ENCODE results near the gene SULT6B1.
A peak's percentile ranks its signal among the peaks of the same experiment; 100 is the strongest.
"Not testable (repeated sequence)": the region's sequence is repeated elsewhere in the genome, so short reads cannot be mapped to it uniquely, and the experiment has no call there.

The SULT6B1 gene

GRCh38 chr2:37188570-37188969 is at the start of gene SULT6B1:
TSS of gene SULT6B1 (minus strand) at chr2:37188670. CDS start at chr2:37188640, 30 bp downstream.
- Histone ChIP-seq H3K4me3 (ENCODE audit: low read length in 2 of 2) (no peak within 1 kb of the TSS), H3K9me3 (ENCODE audit: control insufficient read depth in 2 of 2, low read length in 2 of 2) (no peaks in the 10 kb centered on the region), H3K27ac (ENCODE audit: low read length) (no peak within 1 kb of the TSS), H3K27me3 (ENCODE audit: control insufficient read depth in 1 of 2, insufficient read depth in 2 of 2, low read length in 2 of 2) (no peaks in the 10 kb centered on the region), H3K4me1 (ENCODE audit: control insufficient read depth, insufficient read depth, low read length) (no peaks in the 10 kb centered on the region), H3K36me3 (ENCODE audit: control insufficient read depth in 2 of 2, insufficient read depth in 2 of 2, low read length in 2 of 2) (no peaks in the 10 kb centered on the region), H3K9ac (ENCODE audit: low read length in 2 of 2) (no peak within 1 kb of the TSS)

GRCh38 chr2:37232131-37232933 is 43.9 kb upstream of the SULT6B1 start:
- Histone ChIP-seq H3K9me3 (ENCODE audit: control insufficient read depth in 2 of 2, low read length in 2 of 2) (no peaks in the 10 kb centered on the region), H3K27me3 (ENCODE audit: control insufficient read depth in 1 of 2, insufficient read depth in 2 of 2, low read length in 2 of 2) (no peaks in the 10 kb centered on the region), H3K36me3 (ENCODE audit: control insufficient read depth in 2 of 2, insufficient read depth in 2 of 2, low read length in 2 of 2) (peaks cover 11% of the 10 kb centered on the region in 2 donors), H3K4me1 (ENCODE audit: control insufficient read depth, insufficient read depth, low read length) (peaks cover 26% of the 10 kb centered on the region), H3K4me3 (ENCODE audit: low read length in 2 of 2) (peak overlapping the region; percentile 90 to 99), H3K27ac (ENCODE audit: low read length) (peak overlapping the region; percentile 94), H3K9ac (ENCODE audit: low read length in 2 of 2) (peak overlapping the region; percentile 95 to 99)

GRCh38 chr2:37231241-37232130 is 43.0 kb upstream of the SULT6B1 start, which contains the start of the genes CEBPZ and NDUFAF7:
TSS of gene CEBPZ (minus strand) at chr2:37231596. CDS start at chr2:37231567, 29 bp downstream.
TSS of gene NDUFAF7 (plus strand) at chr2:37231658. CDS start at chr2:37231706, 48 bp downstream.
- Histone ChIP-seq H3K9ac (ENCODE audit: low read length in 2 of 2) (peak within 1 kb of the TSS; percentile 95 to 99), H3K9me3 (ENCODE audit: control insufficient read depth in 2 of 2, low read length in 2 of 2) (no peaks in the 10 kb centered on the region), H3K27me3 (ENCODE audit: control insufficient read depth in 1 of 2, insufficient read depth in 2 of 2, low read length in 2 of 2) (no peaks in the 10 kb centered on the region), H3K36me3 (ENCODE audit: control insufficient read depth in 2 of 2, insufficient read depth in 2 of 2, low read length in 2 of 2) (peaks cover 13 to 16% of the 10 kb centered on the region in 2 donors), H3K4me1 (ENCODE audit: control insufficient read depth, insufficient read depth, low read length) (peaks cover 26% of the 10 kb centered on the region), H3K27ac (ENCODE audit: low read length) (peak within 1 kb of the TSS; percentile 94), H3K4me3 (ENCODE audit: low read length in 2 of 2) (peak within 1 kb of the TSS; percentile 90 to 99)

- Histone ChIP-seq H3K4me1 (ENCODE audit: control insufficient read depth, insufficient read depth, low read length) (peaks cover 26% of the 10 kb centered on the region), H3K9me3 (ENCODE audit: control insufficient read depth in 2 of 2, low read length in 2 of 2) (no peaks in the 10 kb centered on the region), H3K9ac (ENCODE audit: low read length in 2 of 2) (peak overlapping the region; percentile 95 to 99), H3K27ac (ENCODE audit: low read length) (peak overlapping the region; percentile 94), H3K27me3 (ENCODE audit: control insufficient read depth in 1 of 2, insufficient read depth in 2 of 2, low read length in 2 of 2) (no peaks in the 10 kb centered on the region), H3K4me3 (ENCODE audit: low read length in 2 of 2) (peak overlapping the region; percentile 90 to 99), H3K36me3 (ENCODE audit: control insufficient read depth in 2 of 2, insufficient read depth in 2 of 2, low read length in 2 of 2) (peaks cover 13 to 16% of the 10 kb centered on the region in 2 donors)
Observed at GRCh38 chr2:37230581-37230980, 42.1 kb upstream of the SULT6B1 start.

- H3K4me1 ChIP-seq (ENCODE audit: control insufficient read depth, insufficient read depth, low read length): peaks cover 26% of the 10 kb centered on the region
- no peak overlapping the region for H3K9ac ChIP-seq (ENCODE audit: low read length in 2 of 2)
- H3K36me3 ChIP-seq (ENCODE audit: control insufficient read depth in 2 of 2, insufficient read depth in 2 of 2, low read length in 2 of 2): peaks cover 13 to 16% of the 10 kb centered on the region in 2 donors
- H3K27ac ChIP-seq (ENCODE audit: low read length): no peak overlapping the region
- H3K9me3 ChIP-seq (ENCODE audit: control insufficient read depth in 2 of 2, low read length in 2 of 2): no peaks in the 10 kb centered on the region
- H3K27me3 ChIP-seq (ENCODE audit: control insufficient read depth in 1 of 2, insufficient read depth in 2 of 2, low read length in 2 of 2): no peaks in the 10 kb centered on the region
- H3K4me3 ChIP-seq (ENCODE audit: low read length in 2 of 2): no peak overlapping the region
Observed at GRCh38 chr2:37228788-37229187, 40.3 kb upstream of the SULT6B1 start.

- Histone ChIP-seq H3K36me3 (ENCODE audit: control insufficient read depth in 2 of 2, insufficient read depth in 2 of 2, low read length in 2 of 2) (peaks cover 14 to 16% of the 10 kb centered on the region in 2 donors), H3K9ac (ENCODE audit: low read length in 2 of 2) (no peak overlapping the region), H3K27me3 (ENCODE audit: control insufficient read depth in 1 of 2, insufficient read depth in 2 of 2, low read length in 2 of 2) (no peaks in the 10 kb centered on the region), H3K27ac (ENCODE audit: low read length) (no peak overlapping the region), H3K4me3 (ENCODE audit: low read length in 2 of 2) (no peak overlapping the region), H3K9me3 (ENCODE audit: control insufficient read depth in 2 of 2, low read length in 2 of 2) (no peaks in the 10 kb centered on the region), H3K4me1 (ENCODE audit: control insufficient read depth, insufficient read depth, low read length) (peaks cover 13% of the 10 kb centered on the region)
Observed at GRCh38 chr2:37226863-37227262, 38.4 kb upstream of the SULT6B1 start.

GRCh38 chr2:37225129-37225528 is 36.7 kb upstream of the SULT6B1 start:
- not testable (repeated sequence) for H3K4me1 ChIP-seq (ENCODE audit: control insufficient read depth, insufficient read depth, low read length); H3K9me3 ChIP-seq (ENCODE audit: control insufficient read depth in 2 of 2, low read length in 2 of 2); H3K27me3 ChIP-seq (ENCODE audit: control insufficient read depth in 1 of 2, insufficient read depth in 2 of 2, low read length in 2 of 2); H3K4me3 ChIP-seq (ENCODE audit: low read length in 2 of 2); H3K9ac ChIP-seq (ENCODE audit: low read length in 2 of 2); H3K27ac ChIP-seq (ENCODE audit: low read length)
- peaks cover 19 to 21% of the 10 kb centered on the region in 2 donors for H3K36me3 ChIP-seq (ENCODE audit: control insufficient read depth in 2 of 2, insufficient read depth in 2 of 2, low read length in 2 of 2)

GRCh38 chr2:37224063-37224462 is 35.6 kb upstream of the SULT6B1 start:
- Histone ChIP-seq H3K27me3 (ENCODE audit: control insufficient read depth in 1 of 2, insufficient read depth in 2 of 2, low read length in 2 of 2) (no peaks in the 10 kb centered on the region), H3K27ac (ENCODE audit: low read length) (no peak overlapping the region), H3K4me1 (ENCODE audit: control insufficient read depth, insufficient read depth, low read length) (no peaks in the 10 kb centered on the region), H3K9me3 (ENCODE audit: control insufficient read depth in 2 of 2, low read length in 2 of 2) (no peaks in the 10 kb centered on the region), H3K9ac (ENCODE audit: low read length in 2 of 2) (no peak overlapping the region), H3K36me3 (ENCODE audit: control insufficient read depth in 2 of 2, insufficient read depth in 2 of 2, low read length in 2 of 2) (peaks cover 21 to 24% of the 10 kb centered on the region in 2 donors), H3K4me3 (ENCODE audit: low read length in 2 of 2) (no peak overlapping the region)

GRCh38 chr2:37223131-37223530 is 34.7 kb upstream of the SULT6B1 start:
- Histone ChIP-seq H3K27ac (ENCODE audit: low read length) (no peak overlapping the region), H3K36me3 (ENCODE audit: control insufficient read depth in 2 of 2, insufficient read depth in 2 of 2, low read length in 2 of 2) (peaks cover 21 to 25% of the 10 kb centered on the region in 2 donors), H3K27me3 (ENCODE audit: control insufficient read depth in 1 of 2, insufficient read depth in 2 of 2, low read length in 2 of 2) (no peaks in the 10 kb centered on the region), H3K9ac (ENCODE audit: low read length in 2 of 2) (no peak overlapping the region), H3K4me1 (ENCODE audit: control insufficient read depth, insufficient read depth, low read length) (no peaks in the 10 kb centered on the region), H3K9me3 (ENCODE audit: control insufficient read depth in 2 of 2, low read length in 2 of 2) (no peaks in the 10 kb centered on the region), H3K4me3 (ENCODE audit: low read length in 2 of 2) (no peak overlapping the region)

GRCh38 chr2:37219046-37219445 is 30.6 kb upstream of the SULT6B1 start:
- Histone ChIP-seq H3K4me3 (ENCODE audit: low read length in 2 of 2) (no peak overlapping the region), H3K36me3 (ENCODE audit: control insufficient read depth in 2 of 2, insufficient read depth in 2 of 2, low read length in 2 of 2) (peaks cover 19 to 22% of the 10 kb centered on the region in 2 donors), H3K9me3 (ENCODE audit: control insufficient read depth in 2 of 2, low read length in 2 of 2) (no peaks in the 10 kb centered on the region), H3K27me3 (ENCODE audit: control insufficient read depth in 1 of 2, insufficient read depth in 2 of 2, low read length in 2 of 2) (no peaks in the 10 kb centered on the region), H3K27ac (ENCODE audit: low read length) (no peak overlapping the region), H3K4me1 (ENCODE audit: control insufficient read depth, insufficient read depth, low read length) (no peaks in the 10 kb centered on the region), H3K9ac (ENCODE audit: low read length in 2 of 2) (no peak overlapping the region)
